IPS-20b (cell line): Measurements from ENCODE around the gene TMC5.
"Not testable (repeated sequence)": the region's sequence is repeated elsewhere in the genome, so short reads cannot be mapped to it uniquely, and the experiment has no call there.

Experiments
- H3K27ac ChIP-seq: one replicate; pipeline ENCODE4 v1.5.1; 2013; ENCODE audit warnings: low read length
- H3K27me3 ChIP-seq: 2 replicates; pipeline ENCODE4 v1.6.1; 2013; ENCODE audit warnings: mild to moderate bottlenecking, low read length, inconsistent platforms; ENCODE audit not compliant: insufficient read depth
- H3K36me3 ChIP-seq: 2 replicates; pipeline ENCODE4 v1.6.1; 2013; ENCODE audit warnings: low read depth, mild to moderate bottlenecking, inconsistent platforms, low read length, moderate library complexity; ENCODE audit not compliant: insufficient read depth
- H3K4me1 ChIP-seq: 2 replicates; pipeline ENCODE4 v1.6.1; 2013; ENCODE audit warnings: mild to moderate bottlenecking, control low read depth, inconsistent platforms, low read length, moderate library complexity; ENCODE audit not compliant: insufficient read depth
- H3K4me3 ChIP-seq: 2 replicates; pipeline ENCODE4 v1.5.1; 2013; ENCODE audit warnings: mild to moderate bottlenecking, low read length, inconsistent platforms
- H3K9ac ChIP-seq: 2 replicates; pipeline ENCODE4 v1.6.1; 2013; ENCODE audit warnings: low read depth, mild to moderate bottlenecking, inconsistent platforms, low read length, moderate library complexity
- H3K9me3 ChIP-seq: 2 replicates; pipeline ENCODE4 v1.6.1; 2013; ENCODE audit warnings: mild to moderate bottlenecking, low read depth, low read length, inconsistent platforms; ENCODE audit not compliant: insufficient read depth

The TMC5 gene

GRCh38 chr16:19524616-19525384 lies 107.1 kb downstream of the TMC5 start:
- Histone ChIP-seq H3K9me3 (no peaks in the 10 kb centered on the region), H3K27ac (peak overlapping the region; percentile 2), H3K4me1 (peaks cover 24% of the 10 kb centered on the region), H3K4me3 (peak overlapping the region; percentile 95), H3K27me3 (no peaks in the 10 kb centered on the region), H3K9ac (peak overlapping the region; percentile 85), H3K36me3 (peaks cover 22% of the 10 kb centered on the region)

- H3K4me1 ChIP-seq: peaks cover 20% of the 10 kb centered on the region
- H3K9me3 ChIP-seq: no peaks in the 10 kb centered on the region
- H3K9ac ChIP-seq: peak overlapping the region; percentile 85; the same call in 1 of the 2 replicates
- H3K27ac ChIP-seq: no peak overlapping the region
- H3K36me3 ChIP-seq: peaks cover 23% of the 10 kb centered on the region
- H3K27me3 ChIP-seq: no peaks in the 10 kb centered on the region
- peak overlapping the region; percentile 95 for H3K4me3 ChIP-seq
Observed at GRCh38 chr16:19525385-19525723, 107.7 kb downstream of the TMC5 start.

- Histone ChIP-seq H3K36me3 (peaks cover 32% of the 10 kb centered on the region), H3K4me3 (no peak overlapping the region), H3K9me3 (no peaks in the 10 kb centered on the region), H3K27ac (no peak overlapping the region), H3K4me1 (peaks cover 16% of the 10 kb centered on the region), H3K27me3 (no peaks in the 10 kb centered on the region), H3K9ac (no peak overlapping the region)
Observed at GRCh38 chr16:19527161-19527560, 109.5 kb downstream of the TMC5 start.

GRCh38 chr16:19528666-19529065 lies 111.0 kb downstream of the TMC5 start:
- no peaks in the 10 kb centered on the region for H3K27me3 ChIP-seq
- H3K9ac ChIP-seq: no peak overlapping the region
- no peak overlapping the region for H3K4me3 ChIP-seq
- H3K36me3 ChIP-seq: peaks cover 43% of the 10 kb centered on the region
- no peak overlapping the region for H3K27ac ChIP-seq
- no peaks in the 10 kb centered on the region for H3K9me3 ChIP-seq
- peaks cover 8% of the 10 kb centered on the region for H3K4me1 ChIP-seq

- Histone ChIP-seq H3K27ac (no peak overlapping the region), H3K9me3 (no peaks in the 10 kb centered on the region), H3K27me3 (no peaks in the 10 kb centered on the region), H3K36me3 (peaks cover 76% of the 10 kb centered on the region), H3K4me3 (no peak overlapping the region), H3K9ac (no peak overlapping the region), H3K4me1 (peaks cover 3% of the 10 kb centered on the region; the same call in 1 of the 2 replicates)
Observed at GRCh38 chr16:19532601-19533000, 114.9 kb downstream of the TMC5 start.

- Histone ChIP-seq H3K9ac (no peak overlapping the region), H3K36me3 (peaks cover 80% of the 10 kb centered on the region), H3K27ac (no peak overlapping the region), H3K4me1 (no peaks in the 10 kb centered on the region), H3K27me3 (no peaks in the 10 kb centered on the region), H3K9me3 (no peaks in the 10 kb centered on the region), H3K4me3 (no peak overlapping the region)
Observed at GRCh38 chr16:19540241-19540970, 122.7 kb downstream of the TMC5 start.

- H3K4me3 ChIP-seq: no peak overlapping the region
- H3K9ac ChIP-seq: no peak overlapping the region
- no peak overlapping the region for H3K27ac ChIP-seq
- H3K4me1 ChIP-seq: no peaks in the 10 kb centered on the region
- H3K27me3 ChIP-seq: no peaks in the 10 kb centered on the region
- peaks cover 76% of the 10 kb centered on the region for H3K36me3 ChIP-seq
- no peaks in the 10 kb centered on the region for H3K9me3 ChIP-seq
Observed at GRCh38 chr16:19542138-19542821, 124.6 kb downstream of the TMC5 start.

- H3K27ac ChIP-seq: not testable (repeated sequence)
Observed at GRCh38 chr16:19543278-19543996, 125.8 kb downstream of the TMC5 start.

GRCh38 chr16:19548144-19548543 lies 130.5 kb downstream of the TMC5 start:
- Histone ChIP-seq H3K9me3 (no peaks in the 10 kb centered on the region), H3K9ac (no peak overlapping the region), H3K36me3 (peaks cover 82% of the 10 kb centered on the region), H3K27me3 (no peaks in the 10 kb centered on the region), H3K4me1 (no peaks in the 10 kb centered on the region), H3K4me3 (no peak overlapping the region), H3K27ac (no peak overlapping the region)

More at GRCh38 chr16:19543278-19543996, 125.8 kb downstream of the TMC5 start:
- peaks cover 79% of the 10 kb centered on the region for H3K36me3 ChIP-seq
- not testable (repeated sequence) for H3K4me3 ChIP-seq, H3K9me3 ChIP-seq, H3K4me1 ChIP-seq, H3K27me3 ChIP-seq, H3K9ac ChIP-seq
